Measurements from ENCODE around the gene M1AP.

Gene M1AP

DNA sequence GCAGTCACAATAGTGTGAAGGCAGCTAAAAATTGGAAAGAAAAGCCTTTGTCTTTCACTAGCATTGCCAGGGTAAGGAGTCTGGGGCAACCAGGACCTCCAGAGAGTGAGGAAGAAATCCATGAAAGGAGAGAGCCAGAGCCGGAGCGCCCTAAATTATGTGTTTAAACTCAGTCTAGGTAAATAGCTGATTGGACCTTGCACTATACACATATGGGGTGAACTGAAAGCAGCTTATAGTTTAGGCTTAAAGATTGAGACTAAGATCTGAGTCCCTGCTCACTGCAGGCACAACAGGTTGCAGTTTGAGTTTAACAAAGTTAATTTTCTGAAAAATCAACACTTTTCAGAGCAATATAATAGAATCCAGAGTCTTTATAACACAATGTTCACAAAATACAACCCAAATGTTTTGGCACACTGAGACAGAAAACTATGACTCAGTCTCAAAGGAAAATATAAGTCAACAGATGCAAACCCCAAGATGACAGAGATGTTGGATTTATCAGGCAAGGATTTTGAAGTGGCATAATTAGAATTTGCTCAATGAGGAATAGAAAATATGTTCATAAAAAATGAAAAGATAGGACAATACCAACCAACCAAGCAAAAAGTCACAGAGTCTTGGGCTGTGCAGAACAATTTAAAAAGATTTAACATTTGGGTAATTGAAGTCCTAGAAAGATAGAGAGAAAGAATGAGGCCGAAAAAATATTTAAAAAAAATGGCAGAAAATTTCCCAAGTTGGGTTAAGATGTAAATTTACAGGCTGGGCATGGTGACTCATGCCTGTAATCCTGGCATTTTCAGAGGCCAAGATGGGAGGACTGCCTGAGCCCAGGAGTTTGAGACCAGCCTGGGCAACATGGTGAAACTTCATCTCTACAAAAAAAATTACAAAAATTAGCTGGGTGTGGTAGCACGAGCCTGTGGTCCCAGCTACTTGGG lies 54.0 kb downstream of the M1AP start:
- DNase-seq: no peak

DNA sequence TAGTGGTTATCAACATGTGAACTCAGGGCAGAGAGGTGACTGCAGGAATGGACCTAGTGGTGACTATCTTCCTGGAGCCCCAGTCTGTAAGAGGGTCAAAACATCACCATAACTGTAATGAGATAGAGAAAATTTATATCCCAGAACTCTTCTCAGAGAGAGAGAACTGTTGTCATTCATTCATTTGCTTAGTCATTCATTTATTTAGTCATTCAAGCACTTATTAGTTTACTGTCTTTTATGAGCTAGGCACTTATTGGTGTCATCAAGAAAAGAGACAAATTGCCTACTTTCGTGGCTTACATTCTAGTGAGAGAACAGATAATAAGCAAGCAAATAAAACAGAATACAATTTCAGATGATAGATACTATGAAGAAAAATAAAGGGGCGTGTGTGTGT lies 59.5 kb downstream of the M1AP start:
- no peak for DNase-seq

DNA sequence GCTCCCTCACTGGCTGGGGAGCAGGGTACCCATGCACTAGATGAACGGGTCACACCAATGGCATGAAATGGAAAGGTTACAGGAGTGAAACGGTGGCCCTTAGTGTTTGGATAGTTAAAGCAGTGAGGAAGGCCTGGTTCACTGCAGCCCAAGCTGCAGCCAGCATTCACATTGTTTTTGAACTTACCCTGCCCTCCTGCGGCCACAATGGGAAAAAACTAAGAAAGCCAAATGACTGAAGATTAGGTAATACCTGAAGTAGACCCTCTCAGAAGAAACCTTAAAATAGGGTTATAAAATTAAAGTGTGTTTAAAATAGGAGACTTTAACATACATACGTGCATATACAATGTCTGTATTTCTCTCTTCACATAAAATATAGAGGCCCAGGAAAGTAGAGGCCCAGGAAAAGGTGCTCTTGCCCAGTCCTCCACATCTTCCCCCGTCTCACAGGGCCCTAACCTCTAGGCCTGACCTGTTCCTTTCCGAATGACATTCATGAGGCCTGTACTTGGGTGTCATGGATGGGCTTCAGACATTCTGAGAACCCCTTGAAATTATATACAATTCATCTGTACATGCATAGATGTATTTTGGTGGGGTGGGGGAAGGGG lies 60.4 kb downstream of the M1AP start:
- DNase-seq: peak; percentile 24

DNA sequence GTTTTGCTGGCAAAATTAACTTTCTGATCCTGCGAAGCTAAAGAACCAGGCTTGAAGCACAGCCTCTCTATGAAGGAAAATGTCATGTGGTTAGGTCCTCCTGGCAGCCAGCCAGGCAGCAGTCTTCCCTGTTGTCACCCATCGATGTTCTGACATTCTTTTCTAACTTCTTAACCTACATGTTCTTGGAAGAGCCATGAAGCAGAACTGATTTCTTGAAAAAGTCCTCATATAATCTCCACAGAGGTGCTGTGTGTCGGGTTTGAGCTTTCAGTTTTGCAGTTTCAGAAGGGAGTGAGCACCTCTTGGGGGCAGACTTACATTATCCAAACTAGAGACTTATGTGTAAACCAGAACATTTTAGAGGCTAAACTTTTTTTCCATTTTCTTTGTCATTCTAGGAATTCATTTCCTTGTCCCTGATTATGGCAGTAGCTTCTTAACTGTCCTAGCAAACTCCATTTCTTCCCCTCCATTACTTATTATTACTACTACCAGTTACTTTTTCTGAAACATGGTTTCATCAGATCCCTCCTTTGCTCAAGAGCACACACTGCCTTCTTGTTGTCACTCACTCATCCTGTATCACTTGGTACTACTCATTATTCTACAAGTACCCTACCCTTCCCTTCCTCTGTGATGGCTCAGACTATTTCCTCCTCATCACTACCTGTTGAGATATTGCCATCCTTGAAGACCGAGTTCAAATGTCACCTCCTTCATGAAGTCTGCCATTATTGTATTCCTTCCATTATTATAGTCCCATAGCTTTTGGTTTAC lies 62.5 kb downstream of the M1AP start:
- DNase-seq: no peak

DNA sequence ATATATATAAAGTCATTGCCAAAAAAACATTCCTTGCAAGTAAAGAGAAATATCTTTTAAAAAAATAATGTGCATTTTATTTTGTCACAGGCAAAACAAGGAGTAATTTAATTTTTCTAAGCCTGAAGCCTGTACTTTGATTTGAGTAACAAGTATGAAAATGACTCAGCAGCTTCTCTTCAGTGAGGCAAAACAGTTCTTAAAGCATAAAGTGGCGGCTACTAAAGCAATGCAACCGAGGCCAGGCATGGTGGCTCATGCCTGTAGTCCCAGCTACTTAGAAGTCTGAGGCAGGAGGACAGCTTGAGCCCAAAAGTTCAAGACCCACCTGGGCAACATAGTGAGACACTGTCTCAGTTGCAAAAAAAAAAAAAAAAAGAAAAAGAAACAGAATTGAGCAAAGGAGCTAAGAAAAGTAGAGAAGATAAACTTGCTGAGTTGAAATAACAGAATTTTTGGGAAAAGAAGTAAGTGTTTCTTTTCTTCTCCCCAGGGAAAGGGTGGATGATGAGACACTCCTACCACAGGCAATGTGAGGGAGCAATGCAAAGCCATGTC lies 64.0 kb downstream of the M1AP start:
- DNase-seq: no peak

DNA sequence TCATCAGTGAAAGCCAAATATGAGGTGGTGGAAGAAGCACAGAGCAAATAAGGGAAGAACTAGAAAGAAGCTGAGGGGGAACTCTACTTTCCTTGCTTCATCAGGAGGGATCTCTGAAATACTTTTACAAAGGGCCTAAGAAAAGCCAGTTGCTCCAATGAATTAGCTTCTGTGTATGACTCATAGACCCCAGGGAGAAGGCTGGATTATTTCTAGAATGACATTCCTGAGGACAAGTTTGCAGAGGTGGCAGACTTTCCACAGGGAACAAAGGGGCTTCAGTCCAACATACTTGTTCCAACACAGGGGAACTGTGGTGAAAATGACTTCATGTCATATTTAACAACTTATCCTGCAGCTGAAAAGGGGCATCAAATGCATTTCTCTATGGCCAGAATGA lies 64.6 kb downstream of the M1AP start:
- DNase-seq: no peak

DNA sequence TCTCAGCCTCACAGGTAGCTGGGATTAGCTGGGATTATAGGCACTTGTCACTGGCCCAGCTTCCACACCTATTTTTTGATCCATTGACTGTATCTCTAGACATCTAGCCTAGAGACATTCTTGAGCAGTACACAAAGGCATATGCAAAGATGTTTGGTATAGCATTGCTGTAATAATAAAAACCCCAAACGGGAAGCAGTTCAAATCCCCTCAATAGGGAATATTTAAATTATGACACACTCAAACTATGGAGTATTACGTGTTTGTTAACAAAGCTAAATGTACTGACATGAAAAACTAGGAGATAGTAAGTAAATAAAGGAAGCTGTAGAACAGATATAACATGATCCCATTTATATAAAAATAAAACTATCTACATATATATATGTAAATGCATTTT lies 65.9 kb downstream of the M1AP start:
- DNase-seq: no peak

DNA sequence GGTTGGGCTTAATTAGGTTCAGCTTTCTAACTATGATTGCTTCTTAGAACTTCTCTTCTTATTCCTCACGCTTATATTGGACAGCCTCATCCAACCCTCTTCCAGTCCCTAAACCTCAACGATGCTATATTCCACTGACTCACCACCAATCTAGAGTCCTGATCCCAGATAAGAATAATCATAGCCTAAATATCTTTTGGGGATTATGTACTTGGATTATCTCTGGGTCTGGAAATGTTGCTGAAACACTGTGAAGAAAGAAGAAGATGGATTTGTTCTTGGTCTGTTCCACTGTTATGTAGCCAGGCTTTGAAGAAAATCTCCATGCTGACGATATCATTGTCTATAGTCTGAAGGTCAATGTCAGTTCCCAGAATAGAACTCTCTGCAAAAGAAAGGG lies 66.7 kb downstream of the M1AP start:
- DNase-seq: no peak

DNA sequence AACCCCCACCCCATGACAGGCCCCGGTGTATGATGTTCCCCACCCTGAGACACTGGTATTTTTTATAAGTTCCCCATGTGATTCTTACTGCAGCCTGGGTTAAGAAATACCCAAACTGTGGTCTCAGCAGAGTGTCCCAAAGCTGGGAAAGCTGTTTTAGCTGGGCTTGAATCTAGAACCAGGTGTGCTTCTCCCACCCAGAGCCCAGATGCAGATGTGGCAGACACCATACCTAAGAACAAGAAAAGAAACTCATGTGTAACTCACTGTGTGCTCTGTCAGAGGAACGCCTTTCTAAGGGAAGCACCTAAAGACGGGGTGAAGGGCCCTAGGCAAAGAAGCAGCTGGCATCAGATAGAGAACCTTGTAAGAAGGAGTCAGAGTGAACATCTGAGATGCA lies 69.7 kb downstream of the M1AP start:
- no peak for DNase-seq

DNA sequence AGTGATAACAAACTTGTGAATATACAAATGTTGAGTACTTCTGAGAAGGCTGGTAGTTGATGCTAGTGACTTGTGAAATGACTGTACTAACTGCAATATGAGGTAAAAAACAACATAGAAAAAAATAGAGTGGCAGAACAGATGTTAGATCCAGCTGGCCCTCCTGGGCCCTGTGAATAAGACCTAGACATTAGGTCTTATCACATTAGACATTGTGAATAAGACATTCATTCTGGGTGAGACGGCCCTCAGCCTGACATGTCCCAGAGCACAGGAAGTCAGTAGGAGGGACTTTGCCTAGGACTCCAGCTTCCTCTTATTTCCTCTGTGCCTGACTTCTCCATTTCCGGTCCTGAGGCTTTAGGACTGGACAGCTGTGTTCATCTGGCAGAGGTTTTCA lies 70.7 kb downstream of the M1AP start:
- DNase-seq: no peak

DNA sequence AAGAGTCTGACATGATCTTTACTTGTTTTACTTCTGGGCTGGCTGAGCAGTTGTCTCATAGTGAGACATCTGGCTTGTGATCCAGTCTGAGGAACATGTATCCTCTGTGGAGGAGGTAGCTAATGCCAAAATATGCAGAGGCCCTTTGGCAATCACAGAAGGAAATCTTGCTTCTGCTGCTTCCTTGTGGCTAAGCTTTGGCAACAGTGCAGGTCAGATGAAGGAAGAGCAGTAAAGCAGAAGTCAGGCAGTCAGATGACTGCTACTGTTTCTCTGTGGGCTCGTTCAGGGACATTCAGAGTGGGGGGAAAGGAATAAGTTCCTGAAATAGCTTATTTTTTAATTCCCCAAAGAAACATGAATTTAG lies 71.3 kb downstream of the M1AP start:
- no peak for DNase-seq

DNA sequence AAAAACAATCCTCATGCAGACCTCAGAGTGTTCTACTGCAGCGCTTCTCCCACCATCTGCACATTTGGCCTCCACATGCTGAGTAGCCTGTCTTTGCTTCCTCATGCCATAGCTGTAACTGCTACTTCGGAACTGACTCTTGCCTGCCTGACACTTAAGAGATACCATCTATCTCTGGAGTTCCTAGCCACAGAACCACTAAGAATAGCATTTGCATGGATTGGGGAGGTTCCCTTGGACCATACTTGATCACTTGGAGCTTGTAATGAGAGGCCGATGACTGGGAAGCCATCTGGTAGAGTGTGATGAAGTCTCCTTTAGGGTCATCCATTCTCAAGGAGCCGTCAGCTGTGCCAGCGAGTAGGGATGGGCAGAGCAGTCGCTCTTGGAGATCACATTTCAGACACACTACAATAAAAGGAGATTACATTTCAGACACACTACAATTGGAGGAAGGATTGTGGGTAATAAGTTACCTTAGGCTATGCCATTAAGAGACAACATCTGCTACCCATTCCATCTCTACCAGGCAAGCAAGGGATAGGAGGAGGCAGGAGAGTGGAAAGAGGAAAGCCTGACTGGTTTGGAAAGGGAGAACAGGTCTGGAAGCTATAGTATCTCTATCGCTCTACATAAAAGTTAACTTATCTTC lies 71.8 kb downstream of the M1AP start:
- DNase-seq: no peak

DNA sequence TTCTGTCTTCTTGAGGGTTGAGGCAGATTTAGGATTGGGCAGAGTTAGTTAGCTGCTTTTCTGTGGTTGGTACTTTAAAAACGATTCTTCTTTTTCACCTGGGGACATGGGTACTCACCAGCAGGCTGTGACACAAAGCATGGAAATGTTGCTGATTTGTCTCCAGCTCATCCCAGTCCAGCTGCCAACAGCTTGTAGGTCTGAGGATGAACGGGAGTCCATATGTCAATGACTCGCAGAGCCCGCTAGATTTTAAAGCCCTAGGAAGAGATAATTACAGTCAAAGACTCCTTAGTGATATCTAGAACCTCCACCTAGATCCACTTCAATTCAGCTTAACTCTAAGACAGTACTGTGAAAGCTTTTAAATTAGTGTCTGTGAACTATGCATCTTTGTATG lies 72.8 kb downstream of the M1AP start:
- no peak for DNase-seq

DNA sequence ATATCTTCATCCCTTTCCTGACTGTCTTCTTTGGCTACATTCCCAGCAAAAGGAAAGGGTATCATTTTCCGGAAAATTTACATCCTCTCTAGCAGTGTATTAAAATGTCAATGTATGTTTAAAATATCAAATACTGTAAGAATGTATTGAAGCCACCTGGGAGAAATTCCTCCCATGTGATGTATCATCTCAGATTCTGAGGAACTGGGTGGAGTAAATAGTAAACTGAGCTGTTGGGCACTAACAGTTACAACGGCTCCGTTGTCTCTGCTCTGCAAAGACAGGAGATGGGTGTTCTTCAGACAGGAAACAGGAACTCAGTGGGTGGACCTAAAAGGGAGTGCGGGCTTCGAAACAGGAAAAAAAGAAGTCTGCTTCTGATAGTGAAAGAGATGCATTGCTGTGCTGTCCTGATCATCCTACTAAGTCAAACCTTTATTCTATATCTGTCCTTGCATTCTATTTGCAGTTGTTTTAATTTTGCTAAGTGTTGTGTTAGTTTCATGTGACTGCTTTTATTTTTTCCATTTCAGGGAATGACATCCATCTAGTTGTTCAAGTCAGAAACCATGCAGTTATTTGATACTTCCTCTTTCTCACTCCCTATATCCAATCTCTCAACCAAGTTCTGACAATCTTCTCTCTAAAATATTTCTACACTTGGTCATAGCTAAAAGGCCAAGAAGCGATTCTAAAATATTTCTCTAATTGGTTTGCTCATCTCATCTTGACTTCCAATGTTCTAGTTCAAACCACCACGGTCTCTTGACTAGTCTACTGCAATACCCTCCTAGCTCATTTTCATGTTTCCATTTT lies 74.2 kb downstream of the M1AP start:
- no peak for DNase-seq

DNA sequence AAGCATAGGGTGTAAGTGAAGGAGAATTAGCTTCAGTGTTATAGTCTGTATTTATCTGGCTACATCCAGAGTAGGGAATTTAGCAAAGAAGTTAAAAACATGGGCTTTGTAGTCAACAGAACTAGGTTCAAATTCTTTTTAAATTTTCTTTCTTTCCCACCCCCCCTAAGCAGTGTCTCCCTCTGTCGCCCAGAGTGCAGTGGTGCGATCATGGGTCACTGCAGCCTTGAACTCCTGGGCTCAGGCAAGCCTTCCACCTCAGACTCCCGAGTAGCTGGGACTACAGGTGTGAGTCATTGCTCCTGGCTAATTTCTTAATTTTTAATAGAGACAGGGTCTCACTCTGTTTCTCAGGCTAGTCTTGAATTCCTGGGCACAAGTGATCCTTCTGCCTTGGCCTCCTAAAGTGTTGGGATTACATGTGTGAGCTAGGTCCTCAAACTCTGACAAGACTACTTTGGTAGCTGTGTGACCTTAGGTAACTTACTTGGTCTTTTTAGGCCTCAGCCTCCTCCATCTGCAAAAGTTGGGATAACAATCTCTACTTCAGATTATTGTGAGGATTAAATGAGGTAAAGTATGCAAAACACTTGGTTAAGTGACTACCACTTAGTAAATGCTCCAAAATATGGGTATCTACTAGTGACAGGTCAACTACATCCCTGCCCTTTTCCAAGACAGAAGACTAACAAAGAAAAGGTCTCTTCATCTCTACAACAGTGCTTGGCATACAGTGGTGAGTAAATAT lies 75.8 kb downstream of the M1AP start:
- no peak for DNase-seq

DNA sequence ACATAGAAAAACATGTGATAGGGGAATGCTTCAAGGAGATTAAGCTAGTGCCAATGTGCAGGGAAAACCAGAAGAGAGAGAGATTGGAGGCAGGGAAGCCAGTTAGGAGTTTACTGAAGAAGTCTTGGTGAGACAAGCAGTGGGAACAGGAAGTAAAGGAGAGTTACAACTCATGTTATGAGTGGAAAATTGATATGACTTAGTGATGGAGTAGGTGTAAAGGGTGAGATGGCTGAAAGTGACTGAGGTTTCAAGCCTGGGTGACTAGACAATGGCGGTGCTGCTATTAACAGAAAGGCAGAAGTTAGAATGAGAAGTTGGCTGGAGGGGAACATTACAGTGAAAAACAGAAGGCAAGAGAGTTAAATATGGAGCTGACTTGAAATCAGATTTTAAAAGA lies 77.1 kb downstream of the M1AP start:
- DNase-seq: no peak

DNA sequence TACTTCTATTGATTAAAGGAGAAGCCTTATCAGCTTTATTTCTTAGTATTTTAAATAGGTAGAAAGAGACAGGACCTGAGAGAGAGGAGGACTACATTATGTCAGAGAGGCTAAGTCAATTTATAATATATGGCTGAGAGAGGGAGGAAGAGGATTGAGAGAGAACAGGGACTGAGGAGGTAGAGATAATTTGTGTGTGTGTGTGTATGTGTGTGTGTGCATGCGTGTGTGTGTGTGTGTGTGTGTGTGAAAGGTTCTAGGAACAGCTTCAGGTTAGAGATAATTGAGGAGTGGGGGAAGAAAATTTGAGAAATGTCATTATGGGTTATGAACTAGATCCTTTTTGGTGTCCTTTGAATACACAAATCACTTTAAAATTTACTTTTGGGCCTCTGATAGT lies 78.4 kb downstream of the M1AP start:
- no peak for DNase-seq

DNA sequence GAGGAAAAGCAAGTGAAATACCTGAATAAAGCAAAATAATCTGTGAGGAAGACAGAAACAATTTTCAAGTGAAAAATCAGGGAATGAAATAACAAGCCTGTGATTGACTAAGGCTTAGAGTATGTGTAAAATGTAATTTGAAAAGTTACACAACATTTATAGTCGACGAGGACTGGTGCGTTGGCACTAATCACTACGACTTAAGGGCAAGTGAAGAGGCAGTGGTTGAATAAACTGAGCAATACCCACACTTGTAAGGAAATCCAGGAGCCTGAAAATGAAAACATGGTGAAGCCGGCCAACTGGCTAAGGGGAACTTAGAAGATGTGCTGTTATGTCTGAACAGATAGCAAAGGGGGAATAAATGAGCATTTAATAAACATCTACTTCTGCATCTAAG lies 80.2 kb downstream of the M1AP start:
- DNase-seq: no peak

DNA sequence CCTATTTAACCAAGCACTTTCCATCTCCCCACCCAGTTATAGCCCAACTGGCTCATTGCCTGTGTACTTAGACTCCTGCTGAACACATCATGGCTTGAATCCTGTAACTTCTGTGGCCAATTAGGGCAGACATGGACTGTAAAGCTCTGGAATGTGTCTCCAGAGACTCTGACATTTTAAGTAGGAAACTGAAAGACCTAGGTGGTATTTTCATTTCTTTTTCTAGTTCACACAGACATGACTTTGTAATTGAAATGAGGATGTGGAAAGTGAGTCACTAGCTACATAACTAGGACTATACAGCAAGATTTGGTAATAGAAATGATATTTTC lies 81.4 kb downstream of the M1AP start:
- no peak for DNase-seq

DNA sequence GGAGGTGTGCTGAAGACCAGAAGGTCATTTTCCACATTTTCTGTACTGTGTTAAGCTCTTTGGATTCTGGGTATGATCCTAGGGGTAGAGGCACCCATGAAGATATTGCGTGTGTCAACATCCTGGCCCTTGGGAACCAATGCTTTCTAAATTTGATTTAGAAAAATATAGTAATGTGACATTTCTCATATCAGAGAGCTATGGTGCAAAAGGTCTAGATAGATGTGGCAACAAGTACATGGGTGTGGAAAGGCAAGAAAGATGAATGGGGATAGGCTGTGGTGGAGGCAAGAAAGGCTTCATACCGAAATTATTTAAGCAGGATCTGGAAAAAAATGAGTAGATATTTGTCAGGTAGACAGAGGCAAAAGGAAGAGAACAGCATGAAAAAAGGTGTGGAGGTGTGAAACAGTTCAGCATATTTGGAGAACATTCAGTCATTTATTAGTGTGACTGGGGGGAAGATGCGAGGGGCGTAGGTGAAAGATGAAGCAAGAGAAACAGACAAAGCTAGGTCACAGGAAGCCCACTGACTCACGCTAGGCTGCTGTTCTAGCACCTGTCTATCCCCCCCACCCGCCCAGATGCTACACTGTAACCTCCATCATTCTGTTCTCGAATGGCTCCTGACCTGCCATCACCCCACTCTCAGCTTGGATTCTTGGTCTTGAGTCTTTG lies 81.9 kb downstream of the M1AP start:
- no peak for DNase-seq

DNA sequence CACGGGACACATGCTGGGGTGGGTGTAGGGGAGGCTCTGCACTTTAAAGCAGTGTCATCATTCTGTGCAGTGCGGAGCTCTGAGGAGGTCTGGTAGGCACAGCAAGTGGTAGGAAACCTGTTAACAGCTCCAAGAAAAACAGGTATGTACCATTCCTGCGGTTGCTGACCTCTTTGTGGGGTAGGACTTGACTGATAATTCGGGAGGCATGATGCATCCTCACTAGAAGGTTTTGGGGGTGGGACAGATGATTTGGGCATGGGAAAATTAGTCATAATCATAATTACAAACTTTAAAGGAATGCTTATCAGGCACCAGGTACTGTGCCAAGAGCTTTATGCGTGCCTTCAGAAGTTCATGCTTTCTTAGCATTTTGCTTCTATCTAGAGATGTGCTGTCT lies 83.9 kb downstream of the M1AP start:
- DNase-seq: no peak

All from NCI-H1092 (cell line).